Measurements from ENCODE around the gene ZNF792. TPM values are rescaled to one million over a fixed set of nuclear protein-coding genes. Genes with fewer than 3 reads are reported as not detected.

ZNF792 gene
- total RNA-seq, 4 donors from 2014 or later: 7.5 to 13.2 (median 9.3) TPM

DNA sequence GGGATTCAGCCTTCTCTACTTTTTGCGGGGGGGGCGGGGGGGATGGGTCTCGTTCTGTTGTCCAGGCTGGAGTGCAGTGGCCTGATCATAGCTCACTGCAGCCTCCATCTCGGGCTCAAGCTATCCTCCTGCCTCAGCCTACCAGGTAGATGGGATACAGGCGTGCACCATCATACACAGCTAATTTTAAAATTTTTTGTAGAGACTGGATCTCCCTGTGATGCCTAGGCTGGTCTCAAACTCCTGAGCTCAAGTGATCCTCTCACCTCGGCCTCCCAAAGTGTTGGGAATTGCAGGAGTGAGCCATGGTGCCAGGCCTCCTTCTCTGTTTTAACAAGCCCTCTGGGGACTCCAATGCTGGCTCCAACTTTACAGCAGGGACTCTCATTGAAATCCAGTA lies 569 bp upstream of the ZNF792 start:
- intact Hi-C loops (cut with DNase I): no loop called here
- no peak overlapping the region for H3K4me3 ChIP-seq (replicated peaks in 1 of 3)
- 43 to 47% methylated on average over 6 of the region's 6 CpGs for WGBS, 2 donors

DNA sequence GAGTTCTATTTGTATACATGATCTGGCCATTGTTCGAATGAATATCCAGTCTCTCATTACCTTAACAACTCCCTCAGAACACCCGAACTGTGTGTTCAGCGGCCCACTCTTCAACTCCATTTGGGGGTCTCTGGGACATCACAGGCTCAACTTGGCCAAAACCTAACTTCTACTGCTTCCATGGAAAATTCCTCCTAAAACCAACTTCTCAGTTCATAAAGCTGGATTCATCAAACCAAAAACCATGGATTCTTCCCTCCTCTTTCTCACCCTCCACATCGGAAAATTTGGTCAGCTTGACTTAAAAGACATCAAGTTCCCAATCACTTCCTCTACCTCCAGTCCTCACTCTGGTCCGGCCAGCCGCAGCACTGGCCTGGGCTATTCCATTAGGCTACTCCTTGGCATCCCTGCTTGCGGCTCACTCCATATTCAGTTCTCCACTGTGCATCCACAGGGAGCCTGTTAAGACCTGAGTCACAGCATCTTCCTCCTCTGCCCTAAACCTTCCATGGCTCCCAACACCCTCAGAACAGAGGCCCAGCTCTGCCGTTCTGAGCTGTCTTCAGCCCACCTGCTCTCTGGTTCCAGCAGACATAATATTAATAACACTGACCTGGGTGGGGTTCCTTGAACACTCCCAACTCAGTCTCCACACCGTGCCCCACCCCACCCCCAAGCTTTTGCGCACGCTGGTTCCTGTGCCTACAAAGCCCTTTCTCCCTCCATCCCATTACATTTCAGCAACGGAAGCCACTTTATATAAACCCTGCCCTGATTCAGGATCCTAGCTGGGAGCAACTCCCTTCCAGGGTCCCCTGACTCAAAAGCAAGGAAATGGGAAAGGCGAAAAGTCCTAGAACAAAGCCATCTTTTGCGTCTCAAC lies 1.1 kb downstream of the ZNF792 start:
- no peak for DNase-seq
- Histone ChIP-seq H3K9me3 (no peaks in the 10 kb centered on the region), H3K36me3 (peaks cover 25 to 27% of the 10 kb centered on the region in 2 donors), H3K27me3 (no peaks in the 10 kb centered on the region), H3K4me3 (replicated peaks in 1 of 3) (peak overlapping the region; percentile 68 to 80 (median 73)), H3K27ac (peak overlapping the region in 2 of 3 donors; percentile 48 to 53), H3K4me1 (peaks cover 12 to 15% of the 10 kb centered on the region in 2 donors)
- intact Hi-C loops (cut with DNase I): no loop called here
- TF ChIP-seq POLR2A (IDR thresholded peaks at IDR 0.05): no peak
- TF ChIP-seq, protein P1, sequence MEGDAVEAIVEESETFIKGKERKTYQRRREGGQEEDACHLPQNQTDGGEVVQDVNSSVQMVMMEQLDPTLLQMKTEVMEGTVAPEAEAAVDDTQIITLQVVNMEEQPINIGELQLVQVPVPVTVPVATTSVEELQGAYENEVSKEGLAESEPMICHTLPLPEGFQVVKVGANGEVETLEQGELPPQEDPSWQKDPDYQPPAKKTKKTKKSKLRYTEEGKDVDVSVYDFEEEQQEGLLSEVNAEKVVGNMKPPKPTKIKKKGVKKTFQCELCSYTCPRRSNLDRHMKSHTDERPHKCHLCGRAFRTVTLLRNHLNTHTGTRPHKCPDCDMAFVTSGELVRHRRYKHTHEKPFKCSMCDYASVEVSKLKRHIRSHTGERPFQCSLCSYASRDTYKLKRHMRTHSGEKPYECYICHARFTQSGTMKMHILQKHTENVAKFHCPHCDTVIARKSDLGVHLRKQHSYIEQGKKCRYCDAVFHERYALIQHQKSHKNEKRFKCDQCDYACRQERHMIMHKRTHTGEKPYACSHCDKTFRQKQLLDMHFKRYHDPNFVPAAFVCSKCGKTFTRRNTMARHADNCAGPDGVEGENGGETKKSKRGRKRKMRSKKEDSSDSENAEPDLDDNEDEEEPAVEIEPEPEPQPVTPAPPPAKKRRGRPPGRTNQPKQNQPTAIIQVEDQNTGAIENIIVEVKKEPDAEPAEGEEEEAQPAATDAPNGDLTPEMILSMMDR (IDR thresholded peaks at IDR 0.05): no peak
- 36 to 42% methylated on average over 14 of the region's 14 CpGs for WGBS, 2 donors

More for the DNA sequence above, 569 bp upstream of the ZNF792 start:
- no peaks in the 10 kb centered on the region for H3K9me3 ChIP-seq
- no peaks in the 10 kb centered on the region for H3K27me3 ChIP-seq
- peaks cover 8 to 10% of the 10 kb centered on the region in 2 donors for H3K36me3 ChIP-seq
- TF ChIP-seq, protein P1 (IDR thresholded peaks at IDR 0.05): no peak
- no peak for TF ChIP-seq POLR2A (IDR thresholded peaks at IDR 0.05)
- peaks cover 12 to 15% of the 10 kb centered on the region in 2 donors for H3K4me1 ChIP-seq
- DNase-seq: no peak
- no peak overlapping the region for H3K27ac ChIP-seq

DNA sequence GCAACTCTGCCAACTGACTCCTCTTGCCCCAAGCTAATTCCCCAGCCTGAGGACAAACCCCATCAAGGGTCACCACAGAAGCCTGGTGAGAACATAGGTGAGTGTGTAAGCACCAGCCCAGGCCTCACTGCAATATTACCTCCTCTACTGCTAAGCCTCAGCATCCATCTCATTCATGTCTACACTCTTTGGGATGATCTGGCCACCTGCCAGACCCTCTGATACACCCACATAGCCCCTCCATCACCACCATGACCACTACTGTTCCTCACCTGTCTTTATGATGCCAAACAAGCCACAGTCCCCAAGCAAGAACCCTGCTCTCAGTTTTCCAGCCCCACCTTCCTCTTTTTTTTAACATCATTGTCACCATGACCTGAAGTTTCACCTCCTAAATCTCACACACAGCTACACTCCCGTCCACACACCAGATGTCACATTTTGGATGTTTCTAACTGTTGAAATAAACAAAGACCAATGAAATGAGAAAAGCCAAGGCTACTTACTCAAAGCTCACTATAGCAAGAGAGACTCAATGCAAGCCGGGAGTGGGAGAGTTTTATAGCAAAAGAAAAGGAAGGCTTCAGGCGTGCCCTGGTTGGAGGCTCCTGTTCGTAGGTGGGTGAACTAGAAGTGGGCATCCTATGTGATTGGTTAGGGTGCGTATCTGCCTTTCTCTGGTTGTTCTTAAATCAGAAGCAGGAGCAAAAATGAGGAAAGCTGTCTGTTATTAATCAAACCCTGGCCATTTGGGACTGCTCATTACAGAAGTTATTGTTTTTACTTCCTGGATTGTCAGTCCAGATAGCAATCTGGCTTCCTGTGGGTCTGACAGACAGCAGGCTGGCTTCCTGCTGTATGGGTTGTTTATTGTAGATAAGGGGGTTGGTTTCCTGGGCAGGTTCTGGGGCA lies 2.0 kb downstream of the ZNF792 start:
- DNase-seq: no peak
- Histone ChIP-seq H3K4me3 (replicated peaks in 1 of 3) (no peak overlapping the region), H3K36me3 (peaks cover 31 to 34% of the 10 kb centered on the region in 2 donors), H3K4me1 (peaks cover 12 to 15% of the 10 kb centered on the region in 2 donors), H3K27me3 (no peaks in the 10 kb centered on the region), H3K27ac (peak overlapping the region in 2 of 3 donors; percentile 2 to 53), H3K9me3 (no peaks in the 10 kb centered on the region)
- no peak for TF ChIP-seq POLR2A (IDR thresholded peaks at IDR 0.05)
- TF ChIP-seq, protein P1 (IDR thresholded peaks at IDR 0.05): no peak
- intact Hi-C loops (cut with DNase I): no loop called here
- 80 to 81% methylated on average over 5 of the region's 5 CpGs for WGBS, 2 donors

DNA sequence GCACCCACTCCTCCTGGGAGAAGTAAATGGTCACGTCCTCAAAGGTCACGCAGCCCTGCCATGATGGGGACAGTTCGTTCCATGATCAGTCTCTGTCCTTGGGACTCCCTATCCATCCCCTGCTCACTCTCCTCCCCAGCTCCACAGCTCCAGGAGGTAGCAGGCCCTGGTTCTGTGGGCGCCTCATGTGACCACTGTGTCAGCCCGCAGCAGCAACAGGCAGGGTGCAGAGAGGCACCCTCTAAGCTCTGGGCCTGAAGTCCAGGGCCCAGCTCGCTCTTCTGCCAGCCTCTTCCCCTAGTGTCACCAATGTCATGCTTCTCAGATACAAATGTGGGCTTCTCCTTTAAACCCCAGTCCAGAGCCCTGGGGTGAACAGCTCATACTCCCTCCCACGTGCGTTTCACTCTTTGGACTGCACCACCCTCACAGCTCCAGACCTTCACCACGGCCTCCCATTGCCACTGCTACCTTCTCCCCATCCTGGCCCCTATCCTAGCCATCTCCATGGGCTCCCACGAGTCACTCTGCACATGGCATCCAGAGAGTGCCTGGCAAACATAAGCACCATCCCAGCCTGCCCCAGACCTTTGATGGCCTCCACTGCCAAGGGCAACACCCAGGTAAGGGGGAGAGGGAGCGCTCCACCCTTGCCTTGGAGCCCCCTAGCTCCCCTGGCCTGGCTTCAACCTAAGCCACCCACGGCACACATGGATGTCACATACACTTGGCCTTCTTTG lies 2.9 kb downstream of the ZNF792 start:
- Histone ChIP-seq H3K4me3 (replicated peaks in 1 of 3) (no peak overlapping the region), H3K4me1 (peaks cover 12 to 15% of the 10 kb centered on the region in 2 donors), H3K36me3 (peaks cover 31 to 34% of the 10 kb centered on the region in 2 donors), H3K9me3 (no peaks in the 10 kb centered on the region), H3K27ac (no peak overlapping the region), H3K27me3 (no peaks in the 10 kb centered on the region)
- intact Hi-C loops (cut with DNase I): no loop called here
- WGBS, 2 donors: 96 to 97% methylated on average over 11 of the region's 12 CpGs
- no peak for DNase-seq
- TF ChIP-seq, protein P1 (IDR thresholded peaks at IDR 0.05): no peak
- TF ChIP-seq POLR2A (IDR thresholded peaks at IDR 0.05): no peak

Measured in thyroid gland (tissue), 4 donors.